AG04449 (cell line): ENCODE results near the gene CKS1B.

Experiments
- CTCF ChIA-PET: fragments of 350-600 bp; formaldehyde crosslinking; extraction: SDS; loops from one replicate; lab custom pipeline; 2021; ENCODE audit warnings: antibody characterized with exemption; lab: Yijun Ruan, JAX
- POLR2A ChIA-PET: fragments of 400-600, 350-600 bp; formaldehyde crosslinking; extraction: SDS; loops from one replicate; lab custom pipeline; 2020; ENCODE audit warnings: antibody characterized with exemption, inconsistent platforms; lab: Yijun Ruan, JAX
- DNase-seq: peaks from one replicate; pipeline ENCODE4 v3.0.0-alpha.2; 2010; ENCODE audit warnings: low read depth, low spot score
- H3K4me3 ChIP-seq: 2 replicates; pipeline ENCODE4 v1.5.1; 2011; ENCODE audit warnings: low read depth, mild to moderate bottlenecking, control low read depth, low read length
- TF ChIP-seq, protein P1 (sequence below): IDR thresholded peaks from one replicate; pipeline ENCODE4 v1.5.1; 2011; ENCODE audit warnings: mild to moderate bottlenecking, moderate library complexity, low read length, control low read depth, inconsistent platforms; ENCODE audit not compliant: insufficient read depth; ENCODE audit errors: missing control alignments

CKS1B gene

DNA sequence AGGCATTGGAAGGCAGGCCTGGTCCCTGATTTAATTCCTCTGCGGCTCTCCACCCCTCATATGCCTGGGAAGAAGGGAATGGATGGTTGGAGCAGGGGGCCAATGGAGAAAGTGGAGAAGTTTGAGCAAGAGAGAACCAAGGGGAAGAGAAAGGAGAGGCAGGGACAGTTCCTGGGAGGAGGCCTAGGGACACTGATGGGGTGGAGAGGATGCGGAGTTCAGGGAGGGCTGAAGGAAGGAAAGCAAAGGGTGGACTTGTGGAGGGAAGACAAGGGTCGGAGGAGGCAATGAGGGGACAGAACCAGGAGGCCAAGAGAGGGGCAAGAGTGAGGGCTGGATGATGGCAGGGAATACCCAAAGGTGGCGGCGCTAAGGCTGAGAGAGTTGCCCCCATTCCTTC, 35.3 kb downstream of the CKS1B start:
- CTCF ChIA-PET: interaction anchor here (1.3 to 17.2 kb wide), 3 partner anchors 9 to 82 kb away, joined by 3 to 244 read pairs (median 3); no protein-coding TSS in a partner anchor
- TF ChIP-seq, protein P1, sequence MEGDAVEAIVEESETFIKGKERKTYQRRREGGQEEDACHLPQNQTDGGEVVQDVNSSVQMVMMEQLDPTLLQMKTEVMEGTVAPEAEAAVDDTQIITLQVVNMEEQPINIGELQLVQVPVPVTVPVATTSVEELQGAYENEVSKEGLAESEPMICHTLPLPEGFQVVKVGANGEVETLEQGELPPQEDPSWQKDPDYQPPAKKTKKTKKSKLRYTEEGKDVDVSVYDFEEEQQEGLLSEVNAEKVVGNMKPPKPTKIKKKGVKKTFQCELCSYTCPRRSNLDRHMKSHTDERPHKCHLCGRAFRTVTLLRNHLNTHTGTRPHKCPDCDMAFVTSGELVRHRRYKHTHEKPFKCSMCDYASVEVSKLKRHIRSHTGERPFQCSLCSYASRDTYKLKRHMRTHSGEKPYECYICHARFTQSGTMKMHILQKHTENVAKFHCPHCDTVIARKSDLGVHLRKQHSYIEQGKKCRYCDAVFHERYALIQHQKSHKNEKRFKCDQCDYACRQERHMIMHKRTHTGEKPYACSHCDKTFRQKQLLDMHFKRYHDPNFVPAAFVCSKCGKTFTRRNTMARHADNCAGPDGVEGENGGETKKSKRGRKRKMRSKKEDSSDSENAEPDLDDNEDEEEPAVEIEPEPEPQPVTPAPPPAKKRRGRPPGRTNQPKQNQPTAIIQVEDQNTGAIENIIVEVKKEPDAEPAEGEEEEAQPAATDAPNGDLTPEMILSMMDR: no peak
- H3K4me3 ChIP-seq: no peak overlapping the region
- DNase-seq: no peak
- POLR2A ChIA-PET: interaction anchor here (0.7 kb wide), 1 partner anchor 16 kb away, joined by 4 read pairs; the partner anchor contains the start of gene LENEP

DNA sequence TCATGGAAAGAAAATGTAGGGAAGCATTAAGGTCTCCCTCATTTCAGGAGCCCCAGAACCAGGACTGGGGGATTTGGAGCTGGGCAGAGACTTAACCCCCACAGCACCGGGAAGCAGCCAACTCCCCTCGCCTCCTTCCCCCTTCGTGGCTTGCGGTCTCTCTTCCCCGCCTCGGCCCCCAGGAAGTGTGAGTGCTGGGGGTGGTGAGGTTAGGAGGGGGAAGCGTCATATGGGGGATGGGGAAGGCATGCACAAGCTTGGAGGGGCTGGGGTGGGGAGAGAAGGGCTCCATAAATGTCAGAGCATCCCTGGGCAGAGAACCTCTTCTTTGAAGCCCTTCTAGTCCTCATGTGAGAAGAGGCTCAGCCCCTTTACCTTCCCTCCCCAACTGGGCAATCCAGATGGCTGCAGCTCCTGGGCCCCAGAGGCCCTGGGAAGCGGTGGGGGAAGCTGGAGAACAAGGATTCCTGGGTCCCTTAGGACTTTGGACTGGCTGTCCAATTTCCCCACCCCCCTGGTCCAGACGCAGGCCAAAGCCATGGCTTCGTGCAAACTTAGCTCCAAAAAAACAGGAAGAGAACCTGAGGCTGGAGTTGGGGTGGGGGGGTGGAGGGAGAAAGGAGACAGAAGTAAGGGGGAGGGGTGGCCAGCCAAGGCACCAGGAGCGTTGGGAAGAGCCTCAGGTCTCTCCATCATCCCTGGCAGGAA, 35.9 kb downstream of the CKS1B start:
- ChIA-PET CTCF (interaction anchor here (0.6 to 1.4 kb wide), 5 partner anchors 10 to 81 kb away, joined by 3 to 8 read pairs (median 3); no protein-coding TSS in a partner anchor), POLR2A (no interaction called here)
- DNase-seq: no peak
- no peak overlapping the region for H3K4me3 ChIP-seq
- TF ChIP-seq, protein P1: no peak

DNA sequence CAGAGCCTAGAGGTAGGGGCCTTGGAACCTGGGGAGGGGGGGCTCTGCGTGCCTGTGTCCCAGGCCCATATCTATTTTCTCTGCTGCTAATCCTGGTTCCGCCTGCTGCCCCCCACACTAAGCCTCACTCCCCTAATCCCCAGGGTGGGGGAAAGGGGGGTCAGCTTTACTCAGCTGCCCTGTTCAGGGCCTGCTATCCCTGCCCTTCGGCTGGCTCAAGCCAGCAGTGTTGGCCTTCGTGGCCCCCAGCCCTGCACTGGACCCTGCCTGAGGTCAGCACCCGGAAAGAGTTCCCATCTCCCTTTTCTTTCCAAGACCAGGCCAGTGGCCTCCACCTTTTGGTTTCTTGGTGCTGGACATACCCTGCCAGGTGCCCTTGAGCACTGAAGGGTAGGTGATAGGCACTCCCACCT, 36.5 kb downstream of the CKS1B start:
- POLR2A ChIA-PET: no interaction called here

DNA sequence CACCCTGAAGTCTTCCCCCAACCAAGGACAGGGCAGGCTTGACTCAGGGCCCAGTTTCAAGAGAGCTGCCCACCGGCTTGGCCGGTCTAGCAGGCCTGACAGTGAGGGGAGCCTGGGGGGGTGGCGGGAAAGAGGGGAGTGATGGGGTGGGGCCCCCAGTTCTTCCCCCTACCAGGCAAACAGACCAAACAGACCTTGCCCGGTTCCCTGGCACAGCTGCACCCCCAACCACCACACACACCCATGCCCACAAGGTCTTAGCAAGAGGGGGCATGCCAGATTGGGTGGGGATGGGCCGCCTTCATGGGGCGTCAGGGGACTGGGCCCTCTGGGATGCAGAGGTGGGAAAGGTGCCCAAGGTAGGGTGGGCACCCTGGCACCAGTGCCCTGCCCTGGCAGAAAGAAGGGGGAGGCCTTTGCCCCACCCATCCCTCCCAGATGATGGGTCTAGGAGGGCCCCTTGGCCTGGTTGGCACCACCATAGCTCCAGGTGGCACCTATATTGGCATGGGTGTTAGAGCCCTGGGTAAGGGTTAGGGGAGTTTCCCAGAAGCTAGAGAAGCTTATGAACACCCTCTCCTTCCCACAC, 37.0 kb downstream of the CKS1B start:
- ChIA-PET POLR2A (no interaction called here), CTCF (interaction anchor here (2.0 kb wide), 1 partner anchor 74 kb away, joined by 6 read pairs; no protein-coding TSS in a partner anchor)
- H3K4me3 ChIP-seq: no peak overlapping the region

More for the DNA sequence above, 36.5 kb downstream of the CKS1B start:
- no peak for DNase-seq
- CTCF ChIA-PET: interaction anchor here (0.9 to 1.4 kb wide), 4 partner anchors 9 to 81 kb away, joined by 3 to 8 read pairs (median 3); no protein-coding TSS in a partner anchor
- TF ChIP-seq, protein P1: no peak
- H3K4me3 ChIP-seq: no peak overlapping the region

DNA sequence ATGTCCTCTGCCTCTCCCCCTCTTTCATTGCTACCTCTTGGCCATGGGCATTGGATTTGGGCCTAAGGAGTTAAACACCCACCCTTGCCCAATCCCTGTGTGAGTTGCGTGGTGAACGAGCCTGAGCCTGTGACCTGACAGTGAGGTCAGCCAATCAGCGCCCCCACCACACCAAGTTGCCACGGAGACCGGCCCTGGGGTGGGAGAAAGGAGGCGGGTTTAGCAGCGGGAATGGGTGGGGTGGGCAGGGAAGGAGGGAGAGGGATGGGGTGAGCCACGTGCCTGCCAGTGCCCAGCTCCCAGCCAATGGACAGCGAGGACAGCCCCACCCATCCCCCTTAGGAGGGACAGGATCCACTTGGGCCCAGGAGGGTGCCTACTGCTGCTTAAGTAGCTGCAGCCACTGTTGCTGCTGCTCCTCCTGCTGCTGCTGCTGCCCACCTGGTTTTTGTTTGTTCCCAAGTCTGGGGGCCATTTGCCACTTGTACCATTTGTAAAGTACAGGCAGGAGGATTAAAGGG, 37.6 kb downstream of the CKS1B start:
- ChIA-PET CTCF (interaction anchor here (0.8 to 2.0 kb wide), 6 partner anchors 13 to 80 kb away, joined by 3 to 6 read pairs (median 4); partner anchors contain the start of gene SHC1), POLR2A (no interaction called here)
- TF ChIP-seq, protein P1: no peak
- DNase-seq: no peak
- no peak overlapping the region for H3K4me3 ChIP-seq

More for the DNA sequence above, 37.0 kb downstream of the CKS1B start:
- TF ChIP-seq, protein P1: no peak
- DNase-seq: no peak
